Stimulated activated CD4-positive, alpha-beta T cell treated with anti-CD3 and anti-CD28 coated beads, Interleukin-2, amount 100 ng/mL, for 48 hours (primary cell): ENCODE results near the gene MALL.
"Not testable (repeated sequence)": the region's sequence is repeated elsewhere in the genome, so short reads cannot be mapped to it uniquely, and the experiment has no call there.

Experiments
- DNase-seq, 2 donors: peaks; one replicate each; pipeline ENCODE4 v3.0.0-alpha.2; 2020

The MALL gene

DNA sequence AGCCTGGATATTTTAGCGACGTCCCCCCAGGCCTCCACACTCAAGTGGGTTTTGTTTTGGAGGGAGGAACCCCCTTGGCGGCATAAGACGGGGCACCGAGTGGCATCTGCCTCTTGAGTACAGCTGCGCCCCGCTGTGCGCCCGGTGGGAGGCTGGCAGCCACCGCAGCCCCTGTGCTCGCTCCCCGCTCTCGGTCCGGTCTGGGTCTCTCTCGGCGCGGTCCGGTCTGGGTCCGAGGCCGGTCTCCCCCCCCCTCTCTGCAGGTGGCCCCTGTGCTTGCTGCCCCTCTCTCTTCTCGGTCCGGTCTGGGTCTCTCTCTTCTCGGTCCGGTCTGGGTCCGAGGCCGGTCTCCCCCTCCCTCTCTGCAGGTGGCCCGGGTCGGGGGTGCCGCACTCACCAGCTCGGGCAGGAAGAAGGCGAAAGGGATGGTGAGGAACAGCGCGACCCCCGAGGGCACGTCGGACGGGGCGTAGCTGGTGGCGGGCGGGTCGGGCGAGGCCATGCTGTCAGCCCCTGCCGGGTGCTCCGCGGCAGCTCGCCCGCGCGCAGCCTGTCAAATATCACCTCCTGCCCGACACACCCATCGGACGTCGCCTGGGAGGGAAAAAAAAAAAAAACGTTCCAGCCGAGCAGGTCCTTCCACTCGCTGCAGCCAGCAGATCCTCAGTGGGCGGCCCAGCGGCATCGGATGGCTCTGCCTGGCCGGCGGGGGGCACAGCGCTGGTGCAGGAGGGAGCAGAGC is at the start of gene MALL:
Gene MALL (minus strand): TSS at position 532 of the 742 bp plus-strand sequence. CDS start 30 bp downstream, at position 502.
- no peak for DNase-seq

DNA sequence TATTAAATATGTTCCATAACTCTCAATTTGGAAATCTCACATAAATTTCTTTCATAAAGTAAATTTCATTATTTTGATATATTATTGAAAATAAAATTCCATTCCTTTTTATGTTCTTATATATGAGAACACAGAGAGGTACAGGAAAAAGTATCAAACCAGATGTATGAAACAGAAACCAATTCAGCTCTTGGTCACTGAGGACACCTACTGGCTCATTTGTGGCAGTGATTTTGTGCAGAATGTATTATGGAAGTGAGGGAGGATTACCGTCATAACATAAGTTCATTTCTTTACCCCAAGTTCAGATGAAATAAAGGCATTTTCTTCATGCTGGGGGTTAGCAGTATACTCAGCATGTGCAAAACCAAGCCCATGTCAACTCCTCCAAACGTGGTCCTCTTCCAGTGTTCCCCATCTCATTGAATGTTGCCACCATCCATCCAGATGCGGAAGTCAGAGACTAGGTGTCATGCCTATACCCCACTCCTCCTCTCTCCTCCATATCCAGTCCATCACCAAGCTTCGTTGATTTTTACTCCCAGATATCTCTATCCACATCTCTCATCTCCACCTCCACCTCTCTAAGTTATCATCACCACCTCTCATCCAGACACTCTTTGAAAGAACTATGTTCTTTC is 41.7 kb upstream of the MALL start:
- DNase-seq: no peak

DNA sequence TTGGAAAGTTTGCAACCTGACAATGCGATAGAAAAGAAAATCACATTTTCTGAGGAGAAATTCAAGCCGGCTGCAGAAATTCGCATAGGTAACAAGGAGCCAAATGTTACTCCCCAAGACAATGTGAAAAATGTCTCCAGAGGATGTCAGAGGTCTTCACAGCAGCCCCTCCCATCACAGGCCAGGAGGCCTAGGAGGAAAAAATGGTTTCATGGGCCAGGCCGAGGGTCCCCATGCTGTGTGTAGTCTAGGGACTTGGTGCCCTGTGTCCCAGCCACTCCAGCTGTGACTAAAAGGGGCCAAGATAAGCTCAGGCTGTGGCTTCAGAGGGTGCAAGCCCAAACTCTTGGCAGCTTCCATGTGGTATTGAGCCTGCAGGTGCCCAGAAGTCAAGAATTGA is 39.2 kb upstream of the MALL start:
- DNase-seq: not testable (repeated sequence)

DNA sequence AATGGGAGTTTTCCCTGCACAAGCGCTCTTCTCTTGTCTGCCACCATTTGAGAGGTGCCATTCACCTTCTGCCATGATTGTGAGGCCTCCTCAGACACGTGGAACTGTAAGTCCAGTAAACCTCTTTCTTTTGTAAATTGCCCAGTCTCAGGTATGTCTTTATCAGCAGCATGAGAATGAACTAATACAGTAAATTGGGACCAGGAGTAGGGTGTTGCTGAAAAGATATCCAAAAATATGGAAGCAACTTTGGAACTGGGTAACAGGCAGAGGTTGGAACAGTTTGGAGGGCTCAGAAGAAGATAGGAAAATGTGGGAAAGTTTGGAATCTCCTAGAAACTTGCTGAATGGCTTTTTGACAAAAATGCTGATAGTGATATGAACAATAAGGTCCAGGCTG is 38.6 kb upstream of the MALL start:
- not testable (repeated sequence) for DNase-seq

DNA sequence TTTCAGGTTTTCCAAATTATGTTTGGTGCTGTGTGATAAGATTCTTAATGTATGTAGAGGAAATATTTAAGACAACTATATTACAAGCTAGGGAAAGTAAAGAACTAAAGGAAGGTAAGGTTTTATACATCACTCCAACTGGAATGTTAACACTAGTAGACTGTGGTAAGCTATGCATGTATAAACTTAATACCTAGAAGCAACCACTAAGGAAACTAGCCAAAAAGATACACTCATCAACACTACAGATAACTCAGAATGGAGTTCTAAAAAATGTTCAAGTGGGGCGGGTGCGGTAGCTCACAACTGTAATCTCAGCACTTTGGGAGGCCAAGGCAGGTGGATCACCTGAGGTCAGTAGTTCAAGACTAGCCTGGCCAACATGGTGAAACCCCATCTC is 37.8 kb upstream of the MALL start:
- no peak for DNase-seq

DNA sequence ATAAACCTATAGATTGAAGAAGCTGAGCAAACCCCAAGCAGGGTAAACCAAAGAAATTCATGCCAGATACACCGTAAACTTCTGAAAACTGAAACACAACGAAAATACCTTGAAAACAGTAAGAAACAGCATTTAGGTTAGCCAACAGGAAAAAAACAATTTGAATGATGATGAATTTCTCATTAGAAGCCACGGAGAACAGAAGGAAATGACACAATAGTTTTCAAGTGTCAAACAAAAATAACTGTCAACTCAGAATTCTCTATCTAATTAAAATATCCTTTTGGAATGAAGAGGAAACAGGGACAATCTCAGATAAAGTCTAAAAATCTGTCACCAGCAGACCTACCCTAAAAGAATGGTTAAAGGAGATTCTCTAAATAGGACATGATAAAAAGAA is 37.3 kb upstream of the MALL start:
- no peak for DNase-seq

DNA sequence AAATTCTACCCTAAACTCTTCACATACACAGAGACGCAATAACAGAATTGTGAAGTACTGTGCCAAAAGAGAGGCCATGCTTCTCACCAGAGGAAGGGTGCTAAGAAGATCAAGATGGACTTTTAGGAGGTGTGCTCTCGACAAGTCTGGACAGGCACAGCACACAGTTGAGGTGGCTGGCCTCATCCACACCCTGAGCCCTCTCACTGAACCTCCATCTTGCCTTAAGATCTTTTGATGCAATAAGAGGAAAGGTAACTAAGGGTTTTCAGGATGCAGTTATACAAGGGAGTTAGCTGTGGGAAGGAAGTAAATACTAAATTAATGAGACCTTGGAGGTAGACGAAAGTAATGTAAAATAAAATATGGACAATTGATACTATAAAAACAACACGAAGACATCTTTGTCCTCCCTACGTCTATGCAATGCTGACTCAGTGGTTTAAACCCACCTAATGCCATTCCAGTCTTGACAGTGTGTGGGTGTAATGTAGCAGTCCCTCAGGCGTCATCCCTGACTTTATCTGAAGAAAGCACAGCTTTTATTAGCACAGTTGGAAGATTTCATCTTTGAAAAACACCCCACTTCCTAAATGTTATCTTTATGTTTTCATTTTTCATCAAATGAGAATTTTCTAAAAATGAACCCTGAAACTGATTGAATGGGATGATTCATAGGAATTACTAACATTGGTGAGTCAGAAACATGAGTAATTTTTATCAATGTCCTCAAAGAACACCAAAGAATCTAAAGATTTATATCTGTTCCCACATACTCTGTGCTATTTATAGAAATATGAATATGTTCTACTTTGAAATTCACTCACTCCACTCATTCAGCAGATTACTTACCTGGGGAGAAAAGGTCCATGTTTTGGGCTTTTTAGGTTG is 34.0 kb upstream of the MALL start:
- DNase-seq: no peak

DNA sequence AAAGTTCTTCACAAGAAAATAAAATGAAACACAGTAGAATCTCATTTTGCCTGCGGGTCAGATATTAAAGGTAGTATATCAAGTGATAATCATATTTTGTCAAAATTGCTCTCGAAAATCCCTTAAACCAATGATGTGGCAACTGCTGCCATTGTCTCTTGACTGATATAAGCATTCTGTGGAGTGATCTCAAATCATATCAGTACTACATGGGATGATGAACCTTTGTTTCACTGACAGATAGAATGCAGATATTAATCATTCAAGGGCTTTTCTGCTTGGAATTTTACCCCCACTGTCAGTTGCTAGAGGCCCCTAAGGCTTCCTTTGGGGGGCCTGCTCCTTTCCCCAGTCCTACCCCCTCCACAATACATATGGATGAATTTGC is 31.3 kb upstream of the MALL start:
- no peak for DNase-seq

DNA sequence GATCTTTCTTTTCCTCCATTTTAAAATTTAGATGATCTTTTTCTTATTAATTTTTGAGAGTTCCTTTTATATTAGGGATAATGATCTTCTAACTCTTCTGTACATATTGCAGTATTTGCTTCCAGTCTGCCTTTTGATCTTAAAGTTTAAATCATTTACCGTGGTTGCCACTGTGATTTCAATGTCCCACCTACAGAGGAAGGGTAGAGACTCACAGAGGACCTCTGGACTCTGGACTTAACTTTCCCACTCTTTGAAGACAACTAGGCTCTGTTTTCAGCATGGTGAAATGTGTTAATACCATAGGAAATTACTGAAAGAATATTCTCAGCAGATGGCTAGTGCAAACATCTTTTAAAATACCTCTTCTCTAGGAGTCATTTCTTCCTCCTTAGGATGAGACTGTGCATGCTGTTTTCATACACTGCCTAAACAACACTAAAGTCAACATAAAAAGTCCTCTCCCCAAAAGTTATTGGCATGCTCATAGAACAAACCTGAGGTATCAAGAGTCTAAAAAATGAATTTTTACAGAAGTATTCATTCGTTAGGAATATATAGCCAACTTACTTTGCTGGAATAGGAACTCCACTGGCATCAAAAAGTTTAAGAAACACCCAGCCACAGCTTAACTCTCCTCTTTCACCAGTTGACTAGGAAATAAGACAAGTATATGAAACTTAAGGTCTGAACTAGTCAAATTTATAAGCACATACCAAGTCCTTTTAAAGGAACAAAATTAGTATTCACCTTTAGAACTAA is 30.7 kb upstream of the MALL start:
- DNase-seq: no peak

DNA sequence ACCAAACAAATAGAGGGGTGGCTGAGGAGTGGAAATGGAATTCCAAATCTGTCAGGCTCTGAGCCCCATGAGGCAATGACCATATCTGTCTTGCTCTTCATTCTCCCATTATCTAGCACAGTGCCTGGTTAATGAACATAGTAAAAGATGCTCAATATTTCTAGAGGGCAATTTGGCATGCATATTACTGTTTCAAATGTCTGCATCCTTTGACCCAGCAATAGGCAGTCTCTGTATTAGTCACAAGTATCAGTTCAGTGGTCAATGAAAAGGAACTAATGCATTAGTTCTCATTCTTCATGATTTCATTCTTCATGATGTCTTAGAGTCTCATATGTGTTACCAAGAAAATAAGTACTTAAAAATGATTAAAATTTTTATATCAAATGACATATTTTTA is 28.4 kb upstream of the MALL start:
- DNase-seq: no peak

DNA sequence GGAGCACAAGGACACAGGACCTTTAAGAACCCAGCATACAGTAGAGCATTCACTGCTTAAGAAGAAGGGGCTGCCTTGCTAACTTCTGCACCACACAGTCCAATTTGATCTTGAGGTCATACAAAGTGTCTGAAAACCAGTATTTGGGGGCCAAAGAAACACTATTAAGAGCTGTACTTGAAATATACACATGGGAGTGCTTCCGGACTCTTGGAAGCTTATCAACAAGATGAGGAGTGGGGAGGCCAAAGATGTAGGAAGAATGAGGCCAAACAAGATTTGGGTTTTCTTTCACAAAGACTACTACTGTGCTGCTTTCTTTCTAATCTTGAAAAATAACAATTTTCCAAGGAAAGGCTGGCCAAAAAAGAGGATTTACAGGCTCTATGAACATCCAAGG is 24.8 kb upstream of the MALL start:
- no peak for DNase-seq

DNA sequence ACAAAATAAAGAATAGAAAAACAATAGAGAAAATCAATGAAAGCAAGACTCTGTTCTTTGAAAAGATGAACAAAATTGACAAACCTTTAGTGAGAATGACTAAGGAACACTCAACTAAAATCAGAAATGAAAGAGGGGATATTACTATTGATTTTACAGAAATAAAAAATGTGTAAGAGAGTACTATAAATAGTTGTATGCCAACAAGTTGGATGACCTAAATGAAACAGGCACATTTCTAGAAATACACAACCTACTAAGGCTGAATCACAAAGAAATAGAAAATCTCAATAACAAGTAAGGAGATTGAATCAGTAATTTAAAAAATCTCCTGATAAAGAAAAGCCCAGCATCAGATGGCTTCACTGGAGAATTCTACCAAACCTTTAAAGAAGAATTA is 18.4 kb upstream of the MALL start:
- no peak for DNase-seq

DNA sequence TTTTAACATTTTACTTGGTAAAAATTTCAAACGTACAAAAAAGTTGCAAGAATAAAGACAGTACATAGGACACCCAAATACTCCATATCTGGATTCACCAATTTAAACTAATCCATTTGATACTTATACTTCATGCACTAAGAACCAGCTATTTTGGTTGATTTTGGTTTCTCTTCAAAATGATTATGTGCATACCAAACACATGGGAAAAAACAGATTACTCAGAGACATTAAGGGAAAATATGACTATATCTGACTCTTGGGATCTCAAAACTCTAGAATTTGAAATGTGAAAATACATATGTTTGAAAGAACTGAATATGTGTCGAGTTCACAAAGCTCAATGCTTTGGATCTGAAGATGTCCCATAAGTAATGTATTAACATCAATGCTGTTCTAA is 15.5 kb upstream of the MALL start:
- no peak for DNase-seq

DNA sequence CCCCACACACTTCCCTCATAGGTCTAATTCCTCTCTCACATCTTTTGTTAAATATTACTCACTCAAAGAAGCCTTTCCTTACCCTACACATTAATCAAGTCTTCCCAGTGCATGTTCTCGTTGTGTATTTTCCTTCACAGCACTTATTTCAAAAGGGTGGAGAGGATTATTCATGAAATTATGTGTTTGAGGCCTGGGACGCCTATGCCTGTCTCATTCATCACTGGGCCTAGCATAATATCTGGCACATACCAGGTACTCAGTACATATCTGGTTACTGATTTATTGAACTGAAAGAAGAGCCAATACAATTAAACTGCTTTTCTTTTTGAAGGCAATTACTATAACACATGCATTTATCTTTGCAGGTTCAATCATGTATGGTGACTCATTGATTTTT is 15.1 kb upstream of the MALL start:
- DNase-seq: no peak

DNA sequence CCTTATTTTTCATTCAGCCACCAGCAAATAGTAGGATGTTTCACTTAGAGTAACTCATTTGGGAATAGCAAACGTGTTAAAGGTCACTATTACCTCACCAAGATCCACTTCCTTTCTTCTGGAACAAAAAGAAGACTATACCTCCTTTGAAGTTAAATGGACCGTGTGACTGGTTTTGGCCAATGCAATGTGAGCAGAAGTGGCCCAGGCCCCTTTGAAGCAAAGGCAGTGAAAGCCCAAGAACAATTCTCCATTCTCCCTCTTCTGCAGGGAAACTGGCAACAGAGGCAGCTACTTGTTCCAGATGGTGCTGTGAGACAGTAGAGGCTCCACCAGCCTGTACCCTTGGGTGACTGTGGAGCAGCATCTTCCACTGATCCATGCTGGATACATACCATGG is 11.3 kb upstream of the MALL start:
- no peak for DNase-seq

DNA sequence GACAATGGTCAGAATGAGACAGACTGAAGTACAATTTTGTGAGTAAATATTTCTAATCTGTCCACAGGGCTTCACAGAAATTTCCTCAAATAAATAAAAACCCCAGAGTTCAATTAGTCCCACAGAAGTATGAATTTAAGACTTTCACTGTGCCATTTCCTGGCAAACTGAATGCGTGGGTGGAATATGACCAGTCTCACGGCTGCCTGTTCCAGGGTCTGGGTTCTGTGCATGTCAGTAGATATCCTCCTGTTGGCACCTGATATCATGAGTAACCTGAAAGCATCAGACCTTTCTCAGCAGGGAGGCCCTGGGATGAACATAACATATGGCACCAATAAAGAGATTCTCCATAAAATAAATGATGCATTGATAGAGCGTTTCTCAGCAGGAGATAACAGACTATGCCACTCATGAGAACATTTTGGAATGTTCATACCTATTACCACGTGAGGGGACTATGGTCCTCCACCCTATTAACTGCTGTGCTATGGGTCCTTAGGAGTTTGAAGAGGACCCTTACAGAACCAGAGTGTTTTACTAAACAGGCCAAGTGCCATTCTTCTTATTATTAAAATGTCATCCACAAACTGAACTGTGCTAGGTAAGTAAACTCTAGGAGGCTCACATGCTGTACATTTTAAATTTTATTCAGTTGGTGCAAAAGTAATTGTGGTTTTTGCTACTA is 10.6 kb upstream of the MALL start:
- no peak for DNase-seq

DNA sequence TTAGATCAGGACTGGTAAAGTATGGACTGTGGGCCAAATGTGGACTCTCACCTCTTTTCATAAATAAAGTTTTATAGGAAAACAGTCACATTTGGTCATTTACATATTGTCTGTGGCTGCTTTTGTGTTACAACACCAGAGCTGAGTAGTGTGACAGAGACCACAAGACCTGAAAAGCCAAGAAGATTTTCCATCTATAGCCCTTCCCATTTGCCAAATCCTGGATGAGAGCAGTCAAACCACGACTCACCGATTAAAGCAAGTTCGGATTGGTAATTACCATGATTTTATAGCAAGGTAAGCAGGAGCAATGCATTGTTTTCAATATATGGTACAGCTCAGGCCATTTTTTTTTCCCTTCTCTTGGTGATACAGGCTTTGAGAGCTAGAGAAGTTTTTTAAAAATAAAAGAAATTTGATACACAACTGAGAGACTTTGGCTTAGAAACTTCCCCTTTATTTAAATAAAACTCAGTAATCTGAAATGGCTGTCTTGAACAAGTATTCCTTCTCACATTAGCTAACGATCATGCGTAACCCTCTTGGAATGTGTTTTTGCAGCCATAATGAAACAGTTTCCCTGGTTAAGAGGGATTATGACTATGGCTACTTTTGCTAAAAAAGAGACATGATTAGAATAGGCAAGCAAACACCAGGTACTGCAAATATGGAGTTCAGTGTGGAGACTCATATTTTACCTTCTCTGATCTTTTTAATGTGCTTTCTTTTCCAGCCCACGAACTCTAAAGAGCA is 9.5 kb upstream of the MALL start:
- no peak for DNase-seq

DNA sequence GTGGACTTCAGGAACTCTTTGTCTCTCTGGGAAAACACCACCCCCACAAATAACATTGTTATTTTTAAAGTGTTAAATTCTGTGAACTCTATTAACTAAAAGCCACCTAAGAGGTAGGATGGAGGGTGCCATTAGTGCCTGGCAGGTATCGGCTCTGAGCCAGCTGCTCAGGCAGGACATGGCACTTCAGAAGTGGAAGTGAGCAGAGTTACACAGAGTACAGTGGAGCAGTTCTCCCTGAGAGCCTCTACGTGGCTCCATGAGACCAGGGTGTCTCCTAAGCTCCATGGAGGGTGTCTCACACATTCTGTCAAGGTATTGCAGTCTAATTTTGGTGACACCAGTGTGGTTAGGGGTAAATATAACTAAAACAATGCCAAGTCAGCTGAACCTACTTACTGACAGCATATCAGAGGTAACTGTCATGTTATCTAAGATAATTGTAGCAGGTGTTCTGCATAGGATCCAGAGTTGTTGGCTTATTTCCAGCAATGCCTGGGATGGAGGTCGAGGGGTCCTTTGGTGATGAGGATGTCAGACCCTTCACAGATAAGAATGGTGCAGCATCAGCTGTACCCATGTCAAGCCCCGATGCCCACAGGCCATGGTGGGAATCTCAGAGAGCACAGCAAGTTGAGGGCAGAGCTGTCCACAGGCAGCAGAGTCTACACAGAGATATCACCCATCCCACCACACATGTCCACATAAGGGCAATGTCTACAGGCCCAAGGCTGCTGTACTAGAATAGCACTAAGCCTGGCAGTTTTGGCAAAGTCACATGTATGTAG is 8.6 kb upstream of the MALL start:
- no peak for DNase-seq

DNA sequence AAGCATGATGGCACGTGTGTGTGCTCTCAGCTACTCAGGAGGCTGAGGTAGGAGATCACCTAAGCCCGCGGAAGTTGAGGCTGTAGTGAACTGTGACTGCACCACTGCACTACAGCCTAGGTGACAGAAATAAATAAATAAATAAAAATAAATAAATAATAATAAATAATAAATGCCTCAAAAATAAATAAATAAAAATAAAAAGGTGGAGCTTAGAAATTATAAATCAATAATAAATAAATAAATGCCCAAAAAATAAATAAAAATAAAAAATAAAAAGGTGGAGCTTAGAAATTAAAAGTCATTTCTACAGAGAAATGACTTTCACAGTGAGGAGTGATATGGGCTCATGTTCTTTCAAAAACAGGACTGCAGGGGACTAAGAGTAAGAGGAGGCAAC is 6.0 kb upstream of the MALL start:
- DNase-seq: no peak

DNA sequence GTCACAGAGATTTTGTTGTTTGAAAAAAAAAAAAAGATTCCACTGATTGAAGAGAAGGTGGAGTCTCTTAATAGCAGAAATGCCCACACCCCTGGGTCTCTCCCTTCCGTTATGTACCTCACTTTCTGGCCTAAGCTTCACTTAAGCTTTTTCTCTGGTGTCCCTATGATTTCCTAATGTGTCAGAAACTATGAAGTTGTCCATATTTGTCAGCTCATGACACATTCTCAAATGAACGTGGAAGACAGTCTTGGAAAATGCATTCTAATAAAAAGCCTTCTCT is 5.4 kb upstream of the MALL start:
- no peak for DNase-seq
